SK-N-SH treated with all-trans-retinoic acid at 6 μM for 48 hours (cell line): ENCODE results near the gene C20orf173.

Source experiments
- ARNTL ChIP-seq: fragments of 450-650 bp; formaldehyde crosslinking; IDR thresholded peaks from 2 replicates; pipeline ENCODE4 v1.5.0; 2020; ENCODE audit warnings: low read depth, mild to moderate bottlenecking, moderate library complexity, borderline replicate concordance
- CSDC2 ChIP-seq: fragments of 250-450 bp; sonication (Bioruptor Pico); IDR thresholded peaks from 2 replicates; pipeline ENCODE4 v1.5.0; 2020; ENCODE audit warnings: mild to moderate bottlenecking, moderate library complexity
- ISL1 ChIP-seq: fragments of 250-450 bp; sonication (Bioruptor Pico); IDR thresholded peaks from 2 replicates; pipeline ENCODE4 v2.1.2; 2022; ENCODE audit warnings: mild to moderate bottlenecking, moderate library complexity
- RARB ChIP-seq: fragments of 250-450 bp; sonication (Bioruptor Pico); IDR thresholded peaks from 2 replicates; pipeline ENCODE4 v1.8.0; 2021; ENCODE audit warnings: mild to moderate bottlenecking, moderate library complexity
- SNAI2 ChIP-seq: fragments of 250-450 bp; sonication (Bioruptor Pico); IDR thresholded peaks from 2 replicates; pipeline ENCODE4 v1.5.0; 2020; ENCODE audit warnings: mild to moderate bottlenecking, moderate library complexity
- TCF4 ChIP-seq: fragments of 250-450 bp; sonication (Bioruptor Pico); IDR thresholded peaks from 2 replicates; pipeline ENCODE4 v1.8.0; 2021; ENCODE audit warnings: mild to moderate bottlenecking, moderate library complexity, borderline replicate concordance
- ZC3H10 ChIP-seq: fragments of 250-450 bp; sonication (Bioruptor Pico); IDR thresholded peaks from 2 replicates; pipeline ENCODE4 v1.5.1; 2021; ENCODE audit warnings: mild to moderate bottlenecking, moderate library complexity
- TF ChIP-seq, protein P1 (sequence below): fragments of 250-450 bp; sonication (Bioruptor Pico); IDR thresholded peaks from 2 replicates; pipeline ENCODE4 v1.8.0; 2021; ENCODE audit warnings: low read depth, mild to moderate bottlenecking, moderate library complexity, borderline replicate concordance

DNA sequence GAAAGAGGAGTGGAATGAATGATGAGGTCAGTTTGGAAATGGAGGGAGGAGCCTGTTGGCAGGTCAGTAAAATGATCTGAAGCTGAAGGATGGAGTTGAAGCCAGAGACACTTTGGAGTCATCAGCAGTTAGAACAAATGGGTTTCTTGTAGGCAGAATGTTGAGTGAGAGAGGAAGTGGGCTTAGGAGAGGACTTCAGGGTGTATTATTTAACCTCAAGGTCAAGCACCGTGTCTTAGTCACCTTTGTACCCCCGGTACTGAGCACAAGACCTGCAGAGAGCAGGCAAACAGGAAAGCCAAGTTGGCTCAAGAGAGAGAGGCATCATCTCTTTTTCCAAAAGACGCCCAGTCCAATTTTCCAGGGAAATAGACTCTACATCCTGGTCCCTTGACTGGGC, 23.3 kb downstream of the C20orf173 start:
- TF ChIP-seq ZC3H10 (CRISPR knock-in tag) (no peak), TCF4 (no peak), CSDC2 (CRISPR knock-in tag) (no peak), RARB (CRISPR knock-in tag) (no peak), SNAI2 (no peak), ISL1 (CRISPR knock-in tag) (no peak), ARNTL (CRISPR knock-in tag) (no peak)
- TF ChIP-seq, protein P1, sequence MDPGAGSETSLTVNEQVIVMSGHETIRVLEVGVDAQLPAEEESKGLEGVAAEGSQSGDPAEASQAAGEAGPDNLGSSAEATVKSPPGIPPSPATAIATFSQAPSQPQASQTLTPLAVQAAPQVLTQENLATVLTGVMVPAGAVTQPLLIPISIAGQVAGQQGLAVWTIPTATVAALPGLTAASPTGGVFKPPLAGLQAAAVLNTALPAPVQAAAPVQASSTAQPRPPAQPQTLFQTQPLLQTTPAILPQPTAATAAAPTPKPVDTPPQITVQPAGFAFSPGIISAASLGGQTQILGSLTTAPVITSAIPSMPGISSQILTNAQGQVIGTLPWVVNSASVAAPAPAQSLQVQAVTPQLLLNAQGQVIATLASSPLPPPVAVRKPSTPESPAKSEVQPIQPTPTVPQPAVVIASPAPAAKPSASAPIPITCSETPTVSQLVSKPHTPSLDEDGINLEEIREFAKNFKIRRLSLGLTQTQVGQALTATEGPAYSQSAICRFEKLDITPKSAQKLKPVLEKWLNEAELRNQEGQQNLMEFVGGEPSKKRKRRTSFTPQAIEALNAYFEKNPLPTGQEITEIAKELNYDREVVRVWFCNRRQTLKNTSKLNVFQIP (CRISPR knock-in tag), result no peak
